Vagina (tissue), 2 donors: ENCODE measurements around the gene OR10J1.

Experiments
- CTCF ChIP-seq, 3 experiments: fragments of 450-650 bp in 2 of 3; fragments of 200-600 bp in 1 of 3; sonication (generic) in 1 of 3; IDR thresholded peaks; one replicate each; pipeline ENCODE4 v1.5.1; 2017 to 2019; ENCODE audit warnings: antibody characterized with exemption in 3 of 3, mild to moderate bottlenecking in 2 of 3, moderate library complexity in 2 of 3
- POLR2AphosphoS5 ChIP-seq, 2 donors: sonication (generic); formaldehyde crosslinking; IDR thresholded peaks; one replicate each; pipeline ENCODE4 v1.9.0; 2017; ENCODE audit warnings: antibody characterized with exemption in 2 of 2, mild to moderate bottlenecking in 2 of 2, low read depth in 1 of 2; ENCODE audit not compliant: insufficient read depth in 1 of 2

GRCh38 chr1:159439422-159439821 lies at the start of gene OR10J1:
- TF ChIP-seq CTCF (IDR thresholded peaks at IDR 0.05) (no peak), POLR2AphosphoS5 (IDR thresholded peaks at IDR 0.05; ENCODE audit: insufficient read depth in 1 of 2, low read depth in 1 of 2) (no peak)
